Motor neuron (in vitro differentiated cells): ENCODE measurements around the gene CLBA1. TPM values are rescaled to one million over a fixed set of nuclear protein-coding genes. Genes with fewer than 3 reads are reported as not detected.
"Not testable (repeated sequence)": the region's sequence is repeated elsewhere in the genome, so short reads cannot be mapped to it uniquely, and the experiment has no call there.

Source experiments
- ATAC-seq, 8 experiments: fragments of 200-7000 bp; cut with Tn5 transposase; replicated peaks in 6 of 8; 2 replicates each; pipeline ENCODE4 v1.8.0; 2021; ENCODE audit warnings: mild to moderate bottlenecking in 8 of 8, moderate library complexity in 8 of 8
- H3K27ac ChIP-seq, 2 donors: fragments of 250-450 bp; sonication (Bioruptor Pico); 2 replicates each; pipeline ENCODE4 v1.9.0; 2021; ENCODE audit warnings: antibody characterized with exemption in 2 of 2, mild to moderate bottlenecking in 2 of 2, moderate library complexity in 1 of 2
- H3K4me1 ChIP-seq, 2 donors: fragments of 250-450 bp; sonication (Bioruptor Pico); replicated peaks in 1 of 2; 2 replicates each; pipeline ENCODE4 v1.6.1; 2021; ENCODE audit warnings: antibody characterized with exemption in 2 of 2, mild to moderate bottlenecking in 2 of 2, moderate library complexity in 1 of 2
- H3K4me3 ChIP-seq, 5 donors: fragments of 250-450 bp; sonication (Bioruptor Pico); 2 replicates each; pipeline ENCODE4 v1.9.0; 2021; ENCODE audit warnings: antibody characterized with exemption in 5 of 5, mild to moderate bottlenecking in 5 of 5, moderate library complexity in 4 of 5
- WGBS, 10 experiments: fragments of 450-650 bp; shearing (Covaris generic); methylation state at CpG; one replicate each; pipeline ENCODE4 v1.0.0; 2022; 5-methylcytosine and 5-hydroxymethylcytosine counted together
- in situ Hi-C, 9 experiments: fragments of 400-800 bp; cut with MboI; loops; one replicate each; pipeline ENCODE4 v1.15.0; 2021; ENCODE audit warnings: low sequenced_read_pairs in 9 of 9, low pct_unique_long_range_greater_than_20kb in 2 of 9; ENCODE audit not compliant: unreplicated experiment in 9 of 9
- total RNA-seq, 8 experiments: library from RNA; unstranded; fragments of 300-600 nt; gene quantifications; 2 replicates each; pipeline versions ENCODE4 v1.2.3 to v1.2.4, GENCODE V29; 2022

The CLBA1 gene
- total RNA-seq, 8 experiments from 2014 or later: 10.0 to 22.2 (median 11.9) TPM

GRCh38 chr14:104951863-104952657, 33.5 kb upstream of the CLBA1 start:
- in situ Hi-C loops: not testable (repeated sequence)
- 33 to 88% (median 73%) methylated on average over 1 to 13 of the region's 28 CpGs; no CpG with 5 or more reads in 6 of the 10 experiments for WGBS, 10 experiments

GRCh38 chr14:104953097-104953496, 32.5 kb upstream of the CLBA1 start:
- no peaks in the 10 kb centered on the region for H3K4me1 ChIP-seq
- in situ Hi-C loops: no loop called here
- 40 to 100% (median 71%) methylated on average over 1 to 10 of the region's 13 CpGs; no CpG with 5 or more reads in 1 of the 10 experiments for WGBS, 10 experiments
- no peak overlapping the region for H3K27ac ChIP-seq
- no peak overlapping the region for H3K4me3 ChIP-seq
- ATAC-seq: no peak

More at GRCh38 chr14:104951863-104952657, 33.5 kb upstream of the CLBA1 start:
- H3K27ac ChIP-seq, H3K4me3 ChIP-seq, H3K4me1 ChIP-seq, ATAC-seq: not testable (repeated sequence)

GRCh38 chr14:104953896-104954656, 31.5 kb upstream of the CLBA1 start:
- in situ Hi-C loops: no loop called here
- 58 to 100% (median 83%) methylated on average over 1 to 12 of the region's 26 CpGs; no CpG with 5 or more reads in 1 of the 10 experiments for WGBS, 10 experiments
- no peak overlapping the region for H3K27ac ChIP-seq
- no peak for ATAC-seq
- no peak overlapping the region for H3K4me3 ChIP-seq
- no peaks in the 10 kb centered on the region for H3K4me1 ChIP-seq

- Histone ChIP-seq H3K27ac (no peak overlapping the region), H3K4me1 (no peaks in the 10 kb centered on the region), H3K4me3 (no peak overlapping the region)
- ATAC-seq: no peak
- 40 to 76% (median 61%) methylated on average over 2 to 6 of the region's 13 CpGs; no CpG with 5 or more reads in 4 of the 10 experiments for WGBS, 10 experiments
- in situ Hi-C loops: no loop called here
Observed at GRCh38 chr14:104954746-104955395, 30.7 kb upstream of the CLBA1 start.

- ATAC-seq: no peak
- H3K4me1 ChIP-seq: no peaks in the 10 kb centered on the region
- no CpG with 5 or more reads among the region's 3 CpGs for WGBS, 10 experiments
- H3K27ac ChIP-seq: no peak overlapping the region
- H3K4me3 ChIP-seq: no peak overlapping the region
- in situ Hi-C loops: no loop called here
Observed at GRCh38 chr14:104955396-104955770, 30.2 kb upstream of the CLBA1 start.

- ATAC-seq: no peak
- 47 to 92% (median 67%) methylated on average over 4 to 6 of the region's 14 CpGs; no CpG with 5 or more reads in 7 of the 10 experiments for WGBS, 10 experiments
- H3K4me1 ChIP-seq: no peaks in the 10 kb centered on the region
- H3K4me3 ChIP-seq: no peak overlapping the region
- no peak overlapping the region for H3K27ac ChIP-seq
- in situ Hi-C loops: no loop called here
Observed at GRCh38 chr14:104956290-104956890, 29.2 kb upstream of the CLBA1 start.

GRCh38 chr14:104957146-104958113, 28.2 kb upstream of the CLBA1 start:
- Histone ChIP-seq H3K4me1 (no peaks in the 10 kb centered on the region), H3K4me3 (no peak overlapping the region), H3K27ac (no peak overlapping the region)
- in situ Hi-C loops: no loop called here
- ATAC-seq: peak in 2 of 8 experiments; percentile 62 to 77
- WGBS, 10 experiments: 38 to 90% (median 75%) methylated on average over 1 to 10 of the region's 25 CpGs; no CpG with 5 or more reads in 1 of the 10 experiments

- WGBS, 10 experiments: 0 to 96% (median 52%) methylated on average over 1 to 7 of the region's 7 CpGs; no CpG with 5 or more reads in 1 of the 10 experiments
- peaks cover 4 to 15% of the 10 kb centered on the region in 2 donors for H3K4me1 ChIP-seq
- no peak overlapping the region for H3K4me3 ChIP-seq
- no peak overlapping the region for H3K27ac ChIP-seq
- no peak for ATAC-seq
- in situ Hi-C loops: no loop called here
Observed at GRCh38 chr14:104964546-104964945, 21.0 kb upstream of the CLBA1 start.

- WGBS, 10 experiments: 42 to 58% (median 50%) methylated on average over 2 of the region's 13 CpGs; no CpG with 5 or more reads in 7 of the 10 experiments
- ATAC-seq: no peak
Observed at GRCh38 chr14:104965561-104966231, 19.9 kb upstream of the CLBA1 start.

GRCh38 chr14:104966261-104966865, 19.2 kb upstream of the CLBA1 start:
- H3K4me1 ChIP-seq: peaks cover 4 to 15% of the 10 kb centered on the region in 2 donors
- in situ Hi-C loops: no loop called here
- no peak overlapping the region for H3K27ac ChIP-seq
- no peak overlapping the region for H3K4me3 ChIP-seq
- no peak for ATAC-seq
- WGBS, 10 experiments: no CpG with 5 or more reads among the region's 9 CpGs

More at GRCh38 chr14:104965561-104966231, 19.9 kb upstream of the CLBA1 start:
- in situ Hi-C loops: no loop called here
- Histone ChIP-seq H3K27ac (no peak overlapping the region), H3K4me3 (no peak overlapping the region), H3K4me1 (peaks cover 4 to 15% of the 10 kb centered on the region in 2 donors)

GRCh38 chr14:104966981-104967385, 18.6 kb upstream of the CLBA1 start:
- Histone ChIP-seq H3K4me1 (peaks cover 4 to 15% of the 10 kb centered on the region in 2 donors), H3K27ac (no peak overlapping the region), H3K4me3 (no peak overlapping the region)
- peak in 2 of 8 experiments; percentile 3 to 7 for ATAC-seq
- in situ Hi-C loops: no loop called here
- no CpG with 5 or more reads among the region's 8 CpGs for WGBS, 10 experiments
